ENCODE measurements around the gene KNOP1. TPM values are rescaled to one million over a fixed set of nuclear protein-coding genes. Genes with fewer than 3 reads are reported as not detected.

Gene KNOP1
- total RNA-seq, 1 experiment from 2014 or later: 60.4 TPM

- no peaks in the 10 kb centered on the region for H3K79me2 ChIP-seq (ENCODE audit: low read depth)
- no peaks in the 10 kb centered on the region for H3K9me2 ChIP-seq (ENCODE audit: insufficient read depth)
- intact Hi-C loops (cut with micrococcal nuclease; ENCODE audit: unreplicated experiment): no loop called here
- ChIA-PET CTCF (no interaction called here), POLR2A (ENCODE audit: unreplicated experiment) (no interaction called here)
- no peak overlapping the region for H3K27ac ChIP-seq
- no peak for DNase-seq
- BruUV-seq (replicated peaks): no TSS peak
- H3K4me1 ChIP-seq (replicated peaks; ENCODE audit: insufficient read depth): no peaks in the 10 kb centered on the region
- H2AFZ ChIP-seq: no peak overlapping the region
- H3K27me3 ChIP-seq (ENCODE audit: insufficient read depth, low read depth): no peaks in the 10 kb centered on the region
- H3K4me3 ChIP-seq: no peak overlapping the region
- H3K9me3 ChIP-seq (ENCODE audit: insufficient read depth, low read depth): peaks cover 2% of the 10 kb centered on the region; the same call in 1 of the 2 replicates
- no peak for TF ChIP-seq CTCF (conservative IDR thresholded peaks at IDR 0.05)
- H3F3A ChIP-seq (ENCODE audit: insufficient read depth, low read depth): no peaks in the 10 kb centered on the region
- no peaks in the 10 kb centered on the region for H3K36me3 ChIP-seq (ENCODE audit: low read depth)
- H4K20me1 ChIP-seq (ENCODE audit: insufficient read depth): no peaks in the 10 kb centered on the region
- H3K4me2 ChIP-seq: no peak overlapping the region
These were observed 27.8 kb downstream of the KNOP1 start for GRCh38 chr16:19690196-19690595.

- TF ChIP-seq EZH2 (IDR thresholded peaks at IDR 0.05; ENCODE audit: low read depth) (no peak), CTCF (conservative IDR thresholded peaks at IDR 0.05) (no peak)
- no peaks in the 10 kb centered on the region for H3K36me3 ChIP-seq (ENCODE audit: low read depth)
- BruUV-seq (replicated peaks): no TSS peak
- no peak overlapping the region for H2AFZ ChIP-seq
- no peak overlapping the region for H3K4me2 ChIP-seq
- no peaks in the 10 kb centered on the region for H3K79me2 ChIP-seq (ENCODE audit: low read depth)
- no peak overlapping the region for H3K4me3 ChIP-seq
- H3F3A ChIP-seq (ENCODE audit: insufficient read depth, low read depth): no peaks in the 10 kb centered on the region
- ChIA-PET CTCF (no interaction called here), POLR2A (ENCODE audit: unreplicated experiment) (interaction anchor here (0.5 to 0.7 kb wide), 2 partner anchors 114 to 165 kb away, joined by 4 to 5 read pairs; no protein-coding TSS in a partner anchor)
- no peaks in the 10 kb centered on the region for H3K4me1 ChIP-seq (replicated peaks; ENCODE audit: insufficient read depth)
- H3K9me2 ChIP-seq (ENCODE audit: insufficient read depth): no peaks in the 10 kb centered on the region
- DNase-seq: no peak
- no peaks in the 10 kb centered on the region for H3K27me3 ChIP-seq (ENCODE audit: insufficient read depth, low read depth)
- intact Hi-C loops (cut with micrococcal nuclease; ENCODE audit: unreplicated experiment): no loop called here
- no peaks in the 10 kb centered on the region for H4K20me1 ChIP-seq (ENCODE audit: insufficient read depth)
- peaks cover 4% of the 10 kb centered on the region; the same call in 1 of the 2 replicates for H3K9me3 ChIP-seq (ENCODE audit: insufficient read depth, low read depth)
- no peak overlapping the region for H3K27ac ChIP-seq
These were observed 28.7 kb downstream of the KNOP1 start for GRCh38 chr16:19689342-19689741.

GRCh38 chr16:19688396-19689024 lies 29.5 kb downstream of the KNOP1 start:
- no peaks in the 10 kb centered on the region for H3F3A ChIP-seq (ENCODE audit: insufficient read depth, low read depth)
- H3K27ac ChIP-seq: no peak overlapping the region
- TF ChIP-seq EZH2 (IDR thresholded peaks at IDR 0.05; ENCODE audit: low read depth): no peak
- no peak for TF ChIP-seq CTCF (conservative IDR thresholded peaks at IDR 0.05)
- H4K20me1 ChIP-seq (ENCODE audit: insufficient read depth): no peaks in the 10 kb centered on the region
- no peaks in the 10 kb centered on the region for H3K4me1 ChIP-seq (replicated peaks; ENCODE audit: insufficient read depth)
- ChIA-PET POLR2A (ENCODE audit: unreplicated experiment) (interaction anchor here (0.6 to 0.7 kb wide), 2 partner anchors 91 to 114 kb away, joined by 5 to 9 read pairs; no protein-coding TSS in a partner anchor), CTCF (no interaction called here)
- no peak overlapping the region for H2AFZ ChIP-seq
- no peaks in the 10 kb centered on the region for H3K9me2 ChIP-seq (ENCODE audit: insufficient read depth)
- H3K36me3 ChIP-seq (ENCODE audit: low read depth): no peaks in the 10 kb centered on the region
- no peak overlapping the region for H3K4me3 ChIP-seq
- no peak for DNase-seq
- no peak overlapping the region for H3K4me2 ChIP-seq
- no peaks in the 10 kb centered on the region for H3K79me2 ChIP-seq (ENCODE audit: low read depth)
- BruUV-seq (replicated peaks): no TSS peak
- peaks cover 4% of the 10 kb centered on the region; the same call in 1 of the 2 replicates for H3K9me3 ChIP-seq (ENCODE audit: insufficient read depth, low read depth)
- H3K27me3 ChIP-seq (ENCODE audit: insufficient read depth, low read depth): no peaks in the 10 kb centered on the region
- intact Hi-C loops (cut with micrococcal nuclease; ENCODE audit: unreplicated experiment): no loop called here
